Activated T-cell treated with anti-CD3 and anti-CD28 coated beads, Interleukin-2, amount 50 U/mL, for 72 hours (primary cell): ENCODE results near the gene RSPO1. TPM values are rescaled to one million over a fixed set of nuclear protein-coding genes. Genes with fewer than 3 reads are reported as not detected.

ENCODE experiments used
- ATAC-seq, 2 donors: fragments of 150-1000 bp; cut with Tn5 transposase; replicated peaks in 1 of 2; 2 replicates each; pipeline ENCODE4 v1.10.0; 2021; ENCODE audit warnings: moderate library complexity in 2 of 2, mild to moderate bottlenecking in 1 of 2
- DNase-seq, 2 donors: peaks; one replicate each; pipeline ENCODE4 v3.0.0; 2021 to 2022; ENCODE audit warnings: mixed read lengths in 1 of 2
- H3K27ac Mint-ChIP-seq: one replicate; pipeline ENCODE4 v1.8.0; 2022; ENCODE audit warnings: mild to moderate bottlenecking, moderate library complexity, mixed read lengths
- H3K27me3 Mint-ChIP-seq: one replicate; pipeline ENCODE4 v1.8.0; 2022; ENCODE audit warnings: low read depth, mixed read lengths
- H3K36me3 Mint-ChIP-seq, 2 donors: one replicate each; pipeline ENCODE4 v1.8.0; 2022; ENCODE audit warnings: mixed read lengths in 2 of 2, mild to moderate bottlenecking in 1 of 2; ENCODE audit not compliant: insufficient read depth in 2 of 2
- H3K4me1 Mint-ChIP-seq: one replicate; pipeline ENCODE4 v1.8.0; 2022; ENCODE audit warnings: low read depth, mixed read lengths
- H3K4me3 Mint-ChIP-seq, 2 donors: one replicate each; pipeline ENCODE4 v1.8.0; 2022; ENCODE audit warnings: mild to moderate bottlenecking in 2 of 2, mixed read lengths in 2 of 2, moderate library complexity in 2 of 2
- H3K9me3 Mint-ChIP-seq, 2 donors: one replicate each; pipeline ENCODE4 v1.8.0; 2022; ENCODE audit warnings: mixed read lengths in 2 of 2
- total RNA-seq, 2 donors: library from RNA; stranded (reverse); gene quantifications; one replicate each; pipeline ENCODE4 v1.2.3, GENCODE V29; 2022

Gene RSPO1
- total RNA-seq, 2 donors from 2014 or later: not detected

DNA sequence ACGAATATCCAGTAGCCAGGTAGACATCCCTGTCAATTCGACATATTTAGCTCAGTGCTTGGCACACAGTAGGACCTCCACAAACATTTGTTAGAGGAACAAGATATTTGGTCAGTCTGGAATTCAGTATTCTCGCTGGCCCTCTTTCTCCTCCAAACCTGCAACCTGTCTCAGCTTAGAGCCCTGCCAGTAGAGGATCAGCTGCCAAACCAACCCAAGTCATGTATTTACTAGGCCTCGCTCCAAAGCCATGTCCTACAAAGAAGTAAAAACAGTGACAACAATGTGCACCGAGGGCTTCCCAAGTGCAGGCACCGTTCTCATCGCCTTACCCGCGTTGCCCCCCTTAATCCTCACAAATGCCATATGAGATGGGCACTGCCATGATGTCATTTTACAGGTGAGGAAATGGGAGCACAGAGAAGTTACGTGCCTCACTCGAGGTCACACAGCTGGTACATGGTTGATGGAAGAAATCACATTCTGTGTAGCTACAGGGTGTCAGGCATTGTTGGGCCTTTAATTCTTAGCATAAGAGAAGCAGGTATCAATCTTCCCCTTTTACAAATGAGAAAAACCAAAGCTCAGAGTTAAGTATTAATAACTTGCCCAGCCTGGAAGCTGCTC, 31.7 kb upstream of the RSPO1 start:
- DNase-seq (no peak), ATAC-seq (no peak)
- Mint-ChIP-seq H3K36me3 (no peaks in the 10 kb centered on the region), H3K4me1 (no peaks in the 10 kb centered on the region), H3K4me3 (no peak overlapping the region), H3K9me3 (no peaks in the 10 kb centered on the region), H3K27me3 (peaks cover 4% of the 10 kb centered on the region), H3K27ac (no peak overlapping the region)

- no peaks in the 10 kb centered on the region for H3K4me1 Mint-ChIP-seq
- H3K4me3 Mint-ChIP-seq: no peak overlapping the region
- no peaks in the 10 kb centered on the region for H3K27me3 Mint-ChIP-seq
- H3K36me3 Mint-ChIP-seq: no peaks in the 10 kb centered on the region
- no peak for ATAC-seq
- H3K27ac Mint-ChIP-seq: no peak overlapping the region
- DNase-seq: no peak
- H3K9me3 Mint-ChIP-seq: no peaks in the 10 kb centered on the region
Observed at GRCh38 chr1:37663426-37664000, 28.8 kb upstream of the RSPO1 start.

DNA sequence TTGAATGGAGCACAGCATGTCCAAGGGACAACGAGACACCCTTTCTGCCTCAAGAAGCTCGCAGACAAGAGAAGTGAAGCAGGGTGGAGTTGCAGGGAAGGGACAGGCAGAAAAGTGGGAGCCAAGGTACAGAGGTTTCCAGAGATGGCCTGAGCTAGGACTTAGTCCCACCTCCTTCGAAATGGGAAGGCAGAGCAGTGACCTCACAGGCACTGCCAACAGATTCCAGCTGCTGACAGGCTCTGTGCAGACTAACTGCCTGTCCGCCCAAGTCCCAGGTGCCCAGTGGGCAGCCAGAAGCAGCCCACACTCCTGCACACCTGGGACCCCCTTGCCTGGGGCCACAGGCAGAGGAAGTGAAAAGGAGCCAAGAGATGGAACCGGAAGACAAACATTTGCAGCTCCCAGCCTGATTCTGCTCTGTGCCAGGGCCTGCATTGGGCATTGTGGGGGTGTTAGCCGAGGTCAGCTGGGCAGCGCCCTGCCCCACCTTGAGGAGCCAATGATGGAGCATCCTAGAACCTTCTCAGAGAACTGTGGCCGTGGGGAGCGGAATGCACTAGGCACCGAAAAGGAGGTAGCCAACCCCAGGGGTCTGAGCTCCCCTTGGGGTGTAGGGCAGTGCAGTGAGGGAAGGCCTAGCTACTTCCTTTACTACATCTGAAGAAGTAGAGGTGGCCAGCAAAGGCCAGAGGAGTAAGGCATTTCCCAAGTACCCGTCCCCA, 27.5 kb upstream of the RSPO1 start:
- no peaks in the 10 kb centered on the region for H3K4me1 Mint-ChIP-seq
- no peaks in the 10 kb centered on the region for H3K9me3 Mint-ChIP-seq
- no peaks in the 10 kb centered on the region for H3K36me3 Mint-ChIP-seq
- no peaks in the 10 kb centered on the region for H3K27me3 Mint-ChIP-seq
- no peak overlapping the region for H3K27ac Mint-ChIP-seq
- no peak overlapping the region for H3K4me3 Mint-ChIP-seq
- DNase-seq (no peak), ATAC-seq (no peak)

DNA sequence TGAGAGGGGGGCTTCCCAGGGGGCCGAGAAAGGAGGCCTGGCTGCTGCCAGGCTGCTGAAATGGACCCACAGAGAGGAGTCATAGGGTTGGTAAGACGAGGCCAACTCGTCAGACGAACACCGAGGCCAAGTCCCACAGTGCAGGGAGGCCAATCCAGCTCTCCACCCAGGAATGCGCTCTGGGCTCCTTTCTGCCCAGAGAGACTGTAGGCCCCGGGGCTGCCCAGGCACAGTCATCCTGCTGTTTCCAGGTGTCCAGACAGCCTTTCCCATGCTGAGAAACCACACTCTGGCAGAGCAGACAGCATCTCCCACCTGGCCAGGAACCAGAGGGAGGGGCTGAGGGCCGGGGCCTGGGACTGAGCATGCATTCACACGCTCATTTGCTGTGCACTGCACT, 26.7 kb upstream of the RSPO1 start:
- Mint-ChIP-seq H3K27ac (no peak overlapping the region), H3K27me3 (no peaks in the 10 kb centered on the region), H3K9me3 (no peaks in the 10 kb centered on the region), H3K4me3 (no peak overlapping the region), H3K36me3 (no peaks in the 10 kb centered on the region), H3K4me1 (no peaks in the 10 kb centered on the region)
- ATAC-seq: no peak
- no peak for DNase-seq

DNA sequence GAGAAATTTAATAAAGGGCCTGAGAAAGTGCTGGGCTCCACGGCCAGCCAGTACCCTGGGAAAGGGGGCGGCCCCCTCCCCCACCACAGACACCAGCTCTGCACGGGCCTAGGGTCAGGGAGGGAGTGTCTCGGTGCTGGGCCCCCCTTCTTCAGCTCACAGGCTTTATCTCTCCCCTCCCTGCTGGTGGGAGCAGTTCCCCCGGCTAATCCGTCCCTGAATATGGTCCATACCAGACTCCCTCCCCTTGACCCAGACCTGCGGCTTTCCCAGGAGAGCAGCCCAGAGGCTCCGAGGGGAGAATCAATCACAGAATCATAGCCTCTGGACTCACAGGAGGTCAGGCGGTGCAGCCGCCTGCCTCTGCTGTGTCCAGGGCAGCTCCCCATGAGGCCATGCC, 26.0 kb upstream of the RSPO1 start:
- Mint-ChIP-seq H3K36me3 (no peaks in the 10 kb centered on the region), H3K4me1 (no peaks in the 10 kb centered on the region), H3K27me3 (no peaks in the 10 kb centered on the region), H3K4me3 (no peak overlapping the region), H3K9me3 (no peaks in the 10 kb centered on the region), H3K27ac (no peak overlapping the region)
- DNase-seq: no peak
- ATAC-seq: no peak

DNA sequence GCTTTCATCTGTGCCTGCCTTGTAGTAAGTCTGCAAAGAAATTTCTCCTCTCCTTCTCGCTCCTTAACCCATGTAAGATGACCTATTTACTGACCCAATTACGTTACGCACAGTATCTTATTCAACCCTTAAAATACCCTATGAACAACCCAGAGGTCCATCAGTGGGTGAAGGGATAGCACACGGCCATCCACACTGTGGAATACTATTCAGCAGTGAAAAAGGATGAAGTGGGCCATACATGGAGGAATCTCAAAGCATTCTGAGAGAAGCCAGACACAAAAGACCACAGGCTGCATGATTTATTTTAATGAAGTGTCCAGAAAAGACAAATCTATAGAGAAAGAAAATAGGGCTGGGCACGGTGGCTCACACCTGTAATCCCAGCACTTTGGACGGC, 23.8 kb upstream of the RSPO1 start:
- Mint-ChIP-seq H3K36me3 (no peaks in the 10 kb centered on the region), H3K4me3 (no peak overlapping the region), H3K9me3 (no peaks in the 10 kb centered on the region), H3K4me1 (no peaks in the 10 kb centered on the region), H3K27ac (no peak overlapping the region), H3K27me3 (no peaks in the 10 kb centered on the region)
- no peak for ATAC-seq
- no peak for DNase-seq

- no peaks in the 10 kb centered on the region for H3K4me1 Mint-ChIP-seq
- H3K27me3 Mint-ChIP-seq: no peaks in the 10 kb centered on the region
- H3K27ac Mint-ChIP-seq: no peak overlapping the region
- no peaks in the 10 kb centered on the region for H3K36me3 Mint-ChIP-seq
- ATAC-seq (no peak), DNase-seq (no peak)
- no peaks in the 10 kb centered on the region for H3K9me3 Mint-ChIP-seq
- no peak overlapping the region for H3K4me3 Mint-ChIP-seq
Observed at GRCh38 chr1:37657620-37658412, 23.1 kb upstream of the RSPO1 start.

GRCh38 chr1:37656881-37657280, 22.2 kb upstream of the RSPO1 start:
- no peak overlapping the region for H3K27ac Mint-ChIP-seq
- ATAC-seq (no peak), DNase-seq (no peak)
- H3K9me3 Mint-ChIP-seq: no peaks in the 10 kb centered on the region
- no peak overlapping the region for H3K4me3 Mint-ChIP-seq
- no peaks in the 10 kb centered on the region for H3K27me3 Mint-ChIP-seq
- no peaks in the 10 kb centered on the region for H3K4me1 Mint-ChIP-seq
- no peaks in the 10 kb centered on the region for H3K36me3 Mint-ChIP-seq

GRCh38 chr1:37656026-37656425, 21.3 kb upstream of the RSPO1 start:
- Mint-ChIP-seq H3K4me1 (no peaks in the 10 kb centered on the region), H3K27ac (no peak overlapping the region), H3K36me3 (no peaks in the 10 kb centered on the region), H3K4me3 (no peak overlapping the region), H3K27me3 (no peaks in the 10 kb centered on the region), H3K9me3 (no peaks in the 10 kb centered on the region)
- ATAC-seq: no peak
- no peak for DNase-seq

GRCh38 chr1:37655274-37655673, 20.6 kb upstream of the RSPO1 start:
- Mint-ChIP-seq H3K36me3 (no peaks in the 10 kb centered on the region), H3K27ac (no peak overlapping the region), H3K4me1 (no peaks in the 10 kb centered on the region), H3K9me3 (no peaks in the 10 kb centered on the region), H3K4me3 (no peak overlapping the region), H3K27me3 (no peaks in the 10 kb centered on the region)
- DNase-seq: no peak
- ATAC-seq: no peak

DNA sequence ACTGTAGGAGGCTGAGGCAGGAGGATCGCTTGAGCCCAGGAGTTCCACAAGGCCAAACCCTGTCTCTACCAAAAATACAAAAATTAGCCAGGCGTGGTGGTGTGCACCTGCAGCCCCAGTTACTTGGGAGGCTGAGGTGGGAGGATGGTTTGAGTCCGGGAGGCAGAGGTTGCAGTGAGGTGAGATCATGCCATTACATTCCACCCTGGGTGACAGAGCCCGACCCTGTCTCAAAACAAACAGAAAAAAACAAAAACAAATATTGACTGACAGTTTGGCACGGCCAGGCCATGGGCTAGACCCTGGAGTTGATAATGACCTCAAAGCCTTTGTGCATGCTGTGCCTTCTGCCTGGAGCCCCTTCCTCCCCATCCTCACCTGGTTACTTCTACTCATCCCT, 19.2 kb upstream of the RSPO1 start:
- H3K4me1 Mint-ChIP-seq: no peaks in the 10 kb centered on the region
- no peak overlapping the region for H3K27ac Mint-ChIP-seq
- ATAC-seq (no peak), DNase-seq (no peak)
- H3K36me3 Mint-ChIP-seq: no peaks in the 10 kb centered on the region
- H3K4me3 Mint-ChIP-seq: no peak overlapping the region
- no peaks in the 10 kb centered on the region for H3K9me3 Mint-ChIP-seq
- peaks cover 4% of the 10 kb centered on the region for H3K27me3 Mint-ChIP-seq

- Mint-ChIP-seq H3K36me3 (no peaks in the 10 kb centered on the region), H3K9me3 (no peaks in the 10 kb centered on the region), H3K4me1 (no peaks in the 10 kb centered on the region)
Observed at GRCh38 chr1:37652976-37653375, 18.3 kb upstream of the RSPO1 start.

GRCh38 chr1:37651803-37652202, 17.1 kb upstream of the RSPO1 start:
- peaks cover 4% of the 10 kb centered on the region for H3K27me3 Mint-ChIP-seq
- H3K27ac Mint-ChIP-seq: no peak overlapping the region
- no peaks in the 10 kb centered on the region for H3K9me3 Mint-ChIP-seq
- no peaks in the 10 kb centered on the region for H3K4me1 Mint-ChIP-seq
- ATAC-seq (no peak), DNase-seq (no peak)
- H3K4me3 Mint-ChIP-seq: no peak overlapping the region
- H3K36me3 Mint-ChIP-seq: no peaks in the 10 kb centered on the region

More at GRCh38 chr1:37652976-37653375, 18.3 kb upstream of the RSPO1 start:
- DNase-seq (no peak), ATAC-seq (no peak)
- H3K27me3 Mint-ChIP-seq: peaks cover 4% of the 10 kb centered on the region
- no peak overlapping the region for H3K27ac Mint-ChIP-seq
- H3K4me3 Mint-ChIP-seq: no peak overlapping the region
